Thyroid gland (tissue), 4 donors: ENCODE measurements around the gene IFFO2. TPM values are rescaled to one million over a fixed set of nuclear protein-coding genes. Genes with fewer than 3 reads are reported as not detected.

ENCODE experiments used
- DNase-seq, 2 donors: peaks; one replicate each; pipeline ENCODE4 v3.0.0-alpha.2; 2019
- H3K27ac ChIP-seq, 3 donors: fragments of 200-600 bp; sonication (generic); 1 replicate in 2 of 3; 2 replicates in 1 of 3; pipeline ENCODE4 v1.5.1; 2016 to 2019; ENCODE audit warnings: mild to moderate bottlenecking in 1 of 3, moderate library complexity in 1 of 3
- H3K27me3 ChIP-seq: fragments of 200-600 bp; sonication (generic); one replicate; pipeline ENCODE4 v1.5.1; 2019
- H3K36me3 ChIP-seq, 2 donors: fragments of 200-600 bp; sonication (generic); one replicate each; pipeline ENCODE4 v1.5.1; 2016 to 2019
- H3K4me1 ChIP-seq, 2 donors: fragments of 200-600 bp; sonication (generic); one replicate each; pipeline ENCODE4 v1.5.1; 2017 to 2019
- H3K4me3 ChIP-seq, 3 donors: fragments of 200-600 bp; sonication (generic); replicated peaks in 1 of 3; 1 replicate in 2 of 3; 2 replicates in 1 of 3; pipeline ENCODE4 v1.5.1; 2016; ENCODE audit warnings: mild to moderate bottlenecking in 1 of 3
- H3K9me3 ChIP-seq: fragments of 200-600 bp; sonication (generic); one replicate; pipeline ENCODE4 v1.5.1; 2017
- POLR2A ChIP-seq, 2 donors: fragments of 450-650 bp; IDR thresholded peaks; one replicate each; pipeline ENCODE4 v1.6.1; 2017; ENCODE audit warnings: antibody characterized with exemption in 2 of 2, mild to moderate bottlenecking in 2 of 2, moderate library complexity in 1 of 2
- WGBS, 2 donors: methylation state at CpG; one replicate each; pipeline ENCODE4 v1.1.5; 2017; 5-methylcytosine and 5-hydroxymethylcytosine counted together
- intact Hi-C: fragments of 100-400 bp; cut with DNase I; formaldehyde crosslinking; loops from one replicate; pipeline ENCODE4 v1.15.1; 2023
- total RNA-seq, 4 donors: library from RNA; depleted of rRNA; stranded (reverse); fragments of >200 nt; gene quantifications; one replicate each; pipeline ENCODE4 v1.2.3, GENCODE V29; 2016
- TF ChIP-seq, protein P1 (sequence below), 6 experiments: fragments of 200-600 bp in 3 of 6; fragments of 450-650 bp in 3 of 6; sonication (generic) in 3 of 6; IDR thresholded peaks; one replicate each; pipeline ENCODE4 v1.5.1; 2016 to 2019; ENCODE audit warnings: antibody characterized with exemption in 6 of 6, mild to moderate bottlenecking in 2 of 6, inconsistent platforms in 1 of 6, moderate library complexity in 1 of 6

IFFO2 gene
- total RNA-seq, 4 donors from 2014 or later, result 7.2 to 11.3 (median 10.1) TPM

DNA sequence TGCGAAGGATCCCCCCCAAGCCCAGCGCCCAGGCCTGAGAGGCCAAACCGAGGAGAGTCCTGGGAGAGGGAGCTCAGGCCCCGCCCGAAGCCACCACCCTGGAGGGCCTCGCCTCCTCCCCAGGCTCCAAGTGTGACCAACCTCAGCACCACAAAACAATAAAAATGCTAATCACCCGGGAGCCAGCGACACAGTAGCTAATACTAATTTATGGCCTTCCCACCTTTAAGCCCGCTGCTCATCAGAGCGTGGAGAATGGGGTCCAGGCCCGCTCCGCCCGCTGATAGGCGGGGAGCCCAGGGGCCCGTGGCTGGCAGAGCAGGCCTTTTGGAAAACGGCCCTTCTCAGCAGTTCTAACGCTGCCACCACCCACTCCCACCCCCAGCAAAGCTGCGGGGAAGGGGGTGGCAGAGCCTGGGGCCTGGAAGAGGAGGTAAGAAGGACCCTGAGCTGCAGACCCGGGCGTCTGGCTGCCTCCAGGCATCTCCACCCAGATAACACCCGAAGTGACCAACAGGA is 76.6 kb downstream of the IFFO2 start:
- no peak for DNase-seq
- Histone ChIP-seq H3K4me1 (peaks cover 0 to 3% of the 10 kb centered on the region in 2 donors), H3K4me3 (no peak overlapping the region), H3K27ac (no peak overlapping the region), H3K9me3 (no peaks in the 10 kb centered on the region), H3K27me3 (no peaks in the 10 kb centered on the region), H3K36me3 (no peaks in the 10 kb centered on the region)
- TF ChIP-seq, protein P1, sequence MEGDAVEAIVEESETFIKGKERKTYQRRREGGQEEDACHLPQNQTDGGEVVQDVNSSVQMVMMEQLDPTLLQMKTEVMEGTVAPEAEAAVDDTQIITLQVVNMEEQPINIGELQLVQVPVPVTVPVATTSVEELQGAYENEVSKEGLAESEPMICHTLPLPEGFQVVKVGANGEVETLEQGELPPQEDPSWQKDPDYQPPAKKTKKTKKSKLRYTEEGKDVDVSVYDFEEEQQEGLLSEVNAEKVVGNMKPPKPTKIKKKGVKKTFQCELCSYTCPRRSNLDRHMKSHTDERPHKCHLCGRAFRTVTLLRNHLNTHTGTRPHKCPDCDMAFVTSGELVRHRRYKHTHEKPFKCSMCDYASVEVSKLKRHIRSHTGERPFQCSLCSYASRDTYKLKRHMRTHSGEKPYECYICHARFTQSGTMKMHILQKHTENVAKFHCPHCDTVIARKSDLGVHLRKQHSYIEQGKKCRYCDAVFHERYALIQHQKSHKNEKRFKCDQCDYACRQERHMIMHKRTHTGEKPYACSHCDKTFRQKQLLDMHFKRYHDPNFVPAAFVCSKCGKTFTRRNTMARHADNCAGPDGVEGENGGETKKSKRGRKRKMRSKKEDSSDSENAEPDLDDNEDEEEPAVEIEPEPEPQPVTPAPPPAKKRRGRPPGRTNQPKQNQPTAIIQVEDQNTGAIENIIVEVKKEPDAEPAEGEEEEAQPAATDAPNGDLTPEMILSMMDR (IDR thresholded peaks at IDR 0.05), result no peak
- no peak for TF ChIP-seq POLR2A (IDR thresholded peaks at IDR 0.05)
- WGBS, 2 donors, result 37 to 63% methylated on average over 14 to 15 of the region's 21 CpGs
- intact Hi-C loops, result no loop called here

DNA sequence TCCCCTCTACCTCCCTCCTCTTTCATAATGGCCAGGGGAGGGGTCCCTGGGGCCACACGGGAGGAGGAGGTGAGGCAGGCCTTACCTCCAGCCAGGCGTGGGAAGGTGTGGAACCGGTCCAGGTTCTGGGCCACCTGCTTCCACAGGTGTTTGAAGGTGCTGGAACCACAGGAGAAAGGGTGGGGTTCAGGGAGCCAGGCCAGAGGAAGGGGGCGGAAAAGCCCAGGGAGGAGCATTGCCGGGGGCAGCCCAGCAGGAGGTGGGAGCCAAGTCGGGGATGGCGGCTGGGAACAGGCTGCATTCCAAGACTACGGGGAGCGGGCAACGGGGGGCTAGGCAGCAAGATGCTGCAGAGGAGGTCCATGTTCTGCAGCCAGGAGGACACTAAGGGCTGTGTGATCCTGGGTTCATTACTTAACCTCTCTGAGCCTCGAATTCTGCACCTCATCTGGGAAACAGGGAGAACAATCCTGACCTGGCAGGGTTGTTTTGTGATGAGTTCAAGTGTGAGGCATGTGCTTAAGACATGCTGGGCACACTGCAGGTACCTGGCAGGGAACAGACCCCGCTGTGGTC is 77.2 kb downstream of the IFFO2 start:
- DNase-seq, result peak in 1 of 2 donors; percentile 40
- 63 to 70% methylated on average over 12 of the region's 12 CpGs for WGBS, 2 donors
- no peak overlapping the region for H3K27ac ChIP-seq
- intact Hi-C loops, result no loop called here
- H3K36me3 ChIP-seq, result no peaks in the 10 kb centered on the region
- H3K4me3 ChIP-seq, result no peak overlapping the region
- peaks cover 0 to 3% of the 10 kb centered on the region in 2 donors for H3K4me1 ChIP-seq
- no peaks in the 10 kb centered on the region for H3K9me3 ChIP-seq
- H3K27me3 ChIP-seq, result no peaks in the 10 kb centered on the region
- TF ChIP-seq, protein P1 (IDR thresholded peaks at IDR 0.05), result no peak
- TF ChIP-seq POLR2A (IDR thresholded peaks at IDR 0.05), result no peak

DNA sequence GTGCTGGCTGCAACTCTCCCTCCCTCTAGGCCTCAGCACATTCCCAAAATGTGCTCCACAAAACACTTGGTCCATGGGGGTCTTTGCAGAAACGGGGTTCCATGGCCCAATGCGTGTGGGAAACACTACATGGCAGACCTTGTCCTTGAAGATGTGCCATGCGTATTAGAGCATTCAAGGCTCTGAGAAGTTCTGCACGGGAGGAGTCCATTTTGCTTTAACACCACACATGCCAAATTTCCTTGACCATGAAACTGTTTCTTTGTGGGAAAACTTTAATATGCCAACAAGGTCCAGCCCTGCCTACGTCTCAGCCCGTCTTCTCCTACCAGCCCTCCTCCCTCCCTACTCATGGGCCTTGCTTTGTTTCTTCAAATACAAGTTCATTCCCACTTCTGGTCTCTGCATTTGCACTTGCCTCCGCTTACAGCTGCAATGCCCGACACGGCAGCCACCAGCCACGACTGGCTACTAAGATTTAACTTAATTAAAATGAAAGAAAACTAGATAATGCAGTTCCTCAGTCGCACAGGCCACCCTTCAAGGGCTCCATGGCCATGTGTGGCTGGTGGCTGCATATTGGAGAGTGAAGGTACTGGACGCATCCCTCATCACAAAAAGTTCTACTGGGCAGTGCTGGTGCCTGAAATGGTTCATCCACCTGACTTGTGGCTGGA is 77.8 kb downstream of the IFFO2 start:
- DNase-seq, result no peak
- TF ChIP-seq, protein P1 (IDR thresholded peaks at IDR 0.05), result no peak
- no peak for TF ChIP-seq POLR2A (IDR thresholded peaks at IDR 0.05)
- no peaks in the 10 kb centered on the region for H3K9me3 ChIP-seq
- intact Hi-C loops, result no loop called here
- H3K4me3 ChIP-seq, result no peak overlapping the region
- no peak overlapping the region for H3K27ac ChIP-seq
- H3K36me3 ChIP-seq, result no peaks in the 10 kb centered on the region
- WGBS, 2 donors, result 83 to 94% methylated on average over 11 to 12 of the region's 12 CpGs
- H3K27me3 ChIP-seq, result no peaks in the 10 kb centered on the region
- peaks cover 0 to 3% of the 10 kb centered on the region in 2 donors for H3K4me1 ChIP-seq

DNA sequence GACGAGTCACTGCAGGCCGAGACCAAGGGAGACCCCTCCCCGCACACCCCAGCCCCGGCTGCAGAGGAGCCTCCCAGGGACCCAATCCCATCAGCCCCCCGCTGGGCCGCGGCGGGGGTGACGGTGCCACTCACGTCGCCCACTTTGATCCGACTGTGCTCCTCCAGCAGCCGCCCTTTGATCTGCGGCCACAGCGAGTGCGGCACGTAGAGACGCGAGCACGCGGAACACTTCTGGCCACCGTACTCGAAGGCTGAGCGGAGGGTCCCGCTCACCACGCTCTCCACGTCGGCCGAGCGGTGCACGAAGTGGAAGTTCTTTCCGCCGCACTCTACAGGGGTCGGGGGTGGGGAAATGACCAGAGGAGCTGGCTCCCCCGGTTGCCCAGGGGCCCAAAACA is 79.2 kb downstream of the IFFO2 start:
- peaks cover 0 to 3% of the 10 kb centered on the region in 2 donors for H3K4me1 ChIP-seq
- intact Hi-C loops, result no loop called here
- TF ChIP-seq POLR2A (IDR thresholded peaks at IDR 0.05), result no peak
- TF ChIP-seq, protein P1 (IDR thresholded peaks at IDR 0.05), result no peak
- H3K4me3 ChIP-seq, result no peak overlapping the region
- no peaks in the 10 kb centered on the region for H3K9me3 ChIP-seq
- H3K36me3 ChIP-seq, result no peaks in the 10 kb centered on the region
- DNase-seq, result no peak
- H3K27ac ChIP-seq, result no peak overlapping the region
- no peaks in the 10 kb centered on the region for H3K27me3 ChIP-seq
- 85 to 92% methylated on average over 33 to 34 of the region's 35 CpGs for WGBS, 2 donors

DNA sequence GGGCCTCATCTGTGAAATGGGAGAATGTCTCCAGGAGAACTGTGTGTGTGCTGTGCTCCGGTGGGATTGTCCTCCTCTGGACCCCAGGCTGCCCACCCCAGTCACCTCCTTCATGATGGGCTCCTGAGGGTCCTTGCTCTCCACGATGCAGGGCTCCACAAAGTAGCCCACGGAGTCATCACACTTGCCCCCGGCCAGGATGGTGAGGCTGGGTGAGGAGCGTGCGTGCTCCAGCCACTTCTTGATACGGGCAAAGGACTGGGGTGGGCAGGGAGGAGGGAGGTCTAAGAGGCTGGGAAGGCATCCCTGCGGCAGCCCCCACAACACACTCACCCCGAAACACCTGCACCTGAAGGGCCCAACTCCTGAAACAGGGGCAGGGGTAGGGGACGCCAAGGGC is 80.3 kb downstream of the IFFO2 start:
- intact Hi-C loops, result no loop called here
- DNase-seq, result no peak
- Histone ChIP-seq H3K4me1 (peaks cover 0 to 3% of the 10 kb centered on the region in 2 donors), H3K27ac (no peak overlapping the region), H3K36me3 (no peaks in the 10 kb centered on the region), H3K9me3 (no peaks in the 10 kb centered on the region), H3K4me3 (no peak overlapping the region), H3K27me3 (no peaks in the 10 kb centered on the region)
- 87 to 100% methylated on average over 3 to 7 of the region's 10 CpGs for WGBS, 2 donors
- TF ChIP-seq POLR2A (IDR thresholded peaks at IDR 0.05), result no peak
- TF ChIP-seq, protein P1 (IDR thresholded peaks at IDR 0.05), result no peak
